ENCODE data around the gene PFDN4.

PFDN4 gene

GRCh38 chr20:54174457-54175175 lies 33.3 kb upstream of the PFDN4 start:
- DNase-seq = no peak

GRCh38 chr20:54176610-54177009 lies 31.3 kb upstream of the PFDN4 start:
- no peak for DNase-seq

- DNase-seq = no peak
Observed at GRCh38 chr20:54177378-54177777, 30.5 kb upstream of the PFDN4 start.

GRCh38 chr20:54178256-54178655 lies 29.6 kb upstream of the PFDN4 start:
- no peak for DNase-seq

- no peak for DNase-seq
Observed at GRCh38 chr20:54179946-54180345, 27.9 kb upstream of the PFDN4 start.

GRCh38 chr20:54180931-54181330 lies 27.0 kb upstream of the PFDN4 start:
- DNase-seq = no peak

- DNase-seq = no peak
Observed at GRCh38 chr20:54184071-54184470, 23.8 kb upstream of the PFDN4 start.

- no peak for DNase-seq
Observed at GRCh38 chr20:54184904-54185626, 22.8 kb upstream of the PFDN4 start.

- no peak for DNase-seq
Observed at GRCh38 chr20:54188132-54188849, 19.6 kb upstream of the PFDN4 start.

- no peak for DNase-seq
Observed at GRCh38 chr20:54189630-54190029, 18.3 kb upstream of the PFDN4 start.

- DNase-seq = no peak
Observed at GRCh38 chr20:54190217-54190616, 17.7 kb upstream of the PFDN4 start.

- DNase-seq = no peak
Observed at GRCh38 chr20:54193817-54194216, 14.1 kb upstream of the PFDN4 start.

- no peak for DNase-seq
Observed at GRCh38 chr20:54194724-54195438, 13.0 kb upstream of the PFDN4 start.

GRCh38 chr20:54195483-54196472 lies 12.1 kb upstream of the PFDN4 start:
- DNase-seq = no peak

- DNase-seq = no peak
Observed at GRCh38 chr20:54197621-54198604, 10.0 kb upstream of the PFDN4 start.

GRCh38 chr20:54199283-54199682 lies 8.6 kb upstream of the PFDN4 start:
- DNase-seq = no peak

GRCh38 chr20:54199721-54200176 lies 8.1 kb upstream of the PFDN4 start:
- peak; percentile 68 for DNase-seq

- no peak for DNase-seq
Observed at GRCh38 chr20:54200487-54201267, 7.2 kb upstream of the PFDN4 start.

- DNase-seq = no peak
Observed at GRCh38 chr20:54201268-54201846, 6.5 kb upstream of the PFDN4 start.

Measured in NCI-H2227 treated with DMSO at 0.1 percent for 48 hours (cell line).